Heart left ventricle (tissue), 13 donors: Measurements from ENCODE around the gene BCAS1.

ENCODE experiments used
- POLR2A ChIP-seq, 2 donors: fragments of 450-650 bp; IDR thresholded peaks; one replicate each; pipeline ENCODE4 v1.6.1; 2017; ENCODE audit warnings: antibody characterized with exemption in 2 of 2, mild to moderate bottlenecking in 2 of 2, moderate library complexity in 2 of 2
- TF ChIP-seq, protein P1 (sequence below), 12 donors: fragments of 200-600 bp; sonication (generic) in 4 of 12; IDR thresholded peaks; one replicate each; pipeline versions ENCODE4 v1.5.0 to v1.8.0; 2018 to 2022; ENCODE audit warnings: antibody characterized with exemption in 12 of 12, mild to moderate bottlenecking in 5 of 12
- donor health status: ischemic (EF 13 %, LVEDD 7.1; RV severe dilation, severe dysfunction).
- donor health status: DM: no; HTN: yes; CAD: no.
- donor health status: DM: no; HTN: no; CAD: no.
- donor health status: ischemic (EF 25% LVEDD 6.9; RV normal size, moderate dysfunction).
- donor health status: ischemic (EF 25% LVEDD 5.7; RV mildly dilated, moderate dysfunction).
- donor health status: ischemic (EF 35%, LVEDD 5.7; RV mildly dilated, moderate dysfunction).
- donor health status: nonischemic (EF 11% LVEDD 7.7; RV severe dilation, severe dysfunction).
- donor health status: DM: yes; HTN: yes; CAD: no.
- donor health status: PGD.
- donor health status: ischemic (EF 29% LVEDD 5.4; RV normal size, mild dysfunction).
- donor health status: nonischemic (EF 23%, LVEDD 6.1; RV moderate dilation, normal function).

DNA sequence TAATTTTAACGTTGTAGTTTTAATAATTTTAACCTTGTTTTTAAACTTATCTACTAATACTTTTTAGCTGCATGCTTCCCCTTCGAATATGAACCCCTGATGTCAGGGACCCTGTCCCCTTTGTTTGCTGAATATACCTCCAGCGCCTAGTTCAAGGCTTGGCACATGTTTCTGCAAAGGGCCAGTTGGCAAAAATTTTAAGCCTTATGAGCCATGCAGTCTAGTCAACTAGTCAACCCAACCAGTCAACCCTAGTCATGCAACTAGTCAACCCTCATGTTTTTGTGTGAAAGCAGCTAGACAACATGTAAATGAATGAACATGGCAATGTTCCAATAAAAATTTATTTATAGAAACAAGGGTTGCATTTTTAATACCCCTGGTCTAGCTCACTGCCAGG lies 119.8 kb downstream of the BCAS1 start:
- TF ChIP-seq, protein P1, sequence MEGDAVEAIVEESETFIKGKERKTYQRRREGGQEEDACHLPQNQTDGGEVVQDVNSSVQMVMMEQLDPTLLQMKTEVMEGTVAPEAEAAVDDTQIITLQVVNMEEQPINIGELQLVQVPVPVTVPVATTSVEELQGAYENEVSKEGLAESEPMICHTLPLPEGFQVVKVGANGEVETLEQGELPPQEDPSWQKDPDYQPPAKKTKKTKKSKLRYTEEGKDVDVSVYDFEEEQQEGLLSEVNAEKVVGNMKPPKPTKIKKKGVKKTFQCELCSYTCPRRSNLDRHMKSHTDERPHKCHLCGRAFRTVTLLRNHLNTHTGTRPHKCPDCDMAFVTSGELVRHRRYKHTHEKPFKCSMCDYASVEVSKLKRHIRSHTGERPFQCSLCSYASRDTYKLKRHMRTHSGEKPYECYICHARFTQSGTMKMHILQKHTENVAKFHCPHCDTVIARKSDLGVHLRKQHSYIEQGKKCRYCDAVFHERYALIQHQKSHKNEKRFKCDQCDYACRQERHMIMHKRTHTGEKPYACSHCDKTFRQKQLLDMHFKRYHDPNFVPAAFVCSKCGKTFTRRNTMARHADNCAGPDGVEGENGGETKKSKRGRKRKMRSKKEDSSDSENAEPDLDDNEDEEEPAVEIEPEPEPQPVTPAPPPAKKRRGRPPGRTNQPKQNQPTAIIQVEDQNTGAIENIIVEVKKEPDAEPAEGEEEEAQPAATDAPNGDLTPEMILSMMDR (IDR thresholded peaks at IDR 0.05) = no peak
- no peak for TF ChIP-seq POLR2A (IDR thresholded peaks at IDR 0.05)
